Inflammatory macrophage treated with lipopolysaccharide for 4 hours (primary cell): Measurements from ENCODE around the gene SLC25A3.
"Not testable (repeated sequence)": the region's sequence is repeated elsewhere in the genome, so short reads cannot be mapped to it uniquely, and the experiment has no call there.

Source experiments
- DNase-seq: peaks from one replicate; pipeline ENCODE4 v3.0.0-alpha.2; 2020

The SLC25A3 gene

GRCh38 chr12:98595243-98595988 is 1.9 kb downstream of the SLC25A3 start:
- DNase-seq, result no peak

DNA sequence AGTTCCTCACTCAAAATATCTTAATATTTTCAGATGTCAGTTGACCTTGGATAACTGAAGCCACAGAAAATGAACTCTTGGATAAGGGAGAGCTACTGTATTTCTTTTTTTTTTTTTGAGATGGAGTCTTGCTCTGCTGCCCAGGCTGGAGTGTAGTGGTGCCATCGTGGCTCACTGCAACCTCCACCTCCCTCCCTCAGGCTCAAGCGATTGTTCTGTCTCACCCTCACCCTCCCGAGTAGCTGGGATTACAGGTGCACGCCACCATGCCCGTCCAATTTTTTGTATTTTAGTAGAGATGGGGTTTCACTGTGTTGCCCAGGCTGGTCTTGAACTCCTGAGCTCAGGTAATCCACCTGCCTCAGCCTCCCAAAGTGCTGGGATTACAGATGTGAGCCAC is 3.8 kb downstream of the SLC25A3 start:
- not testable (repeated sequence) for DNase-seq

- DNase-seq, result no peak
These were observed 8.4 kb downstream of the SLC25A3 start for GRCh38 chr12:98601924-98602323.

GRCh38 chr12:98606359-98606988 is 13.0 kb downstream of the SLC25A3 start:
- DNase-seq, result peak; percentile 32

- no peak for DNase-seq
These were observed 17.1 kb downstream of the SLC25A3 start for GRCh38 chr12:98610596-98610995.

- DNase-seq, result peak; percentile 44
These were observed 19.3 kb downstream of the SLC25A3 start for GRCh38 chr12:98612696-98613334.

DNA sequence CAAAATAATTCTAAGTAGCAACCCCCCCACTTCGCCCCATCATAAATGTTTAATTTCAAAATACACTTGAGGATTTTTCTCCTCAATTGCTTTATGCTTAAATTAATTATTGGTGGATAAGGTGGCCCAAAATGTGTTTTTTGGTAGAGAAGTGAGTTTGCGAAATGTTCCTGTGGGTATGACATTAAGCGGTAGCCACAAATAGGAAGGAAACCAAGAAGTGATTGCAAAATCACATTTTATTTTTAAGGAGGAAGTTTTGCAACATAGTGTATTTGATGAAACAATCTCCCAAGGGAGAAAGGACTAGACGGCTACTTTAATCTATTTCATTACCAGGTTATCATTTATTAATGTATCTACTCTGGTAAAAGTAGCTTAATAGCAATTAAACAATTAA is 25.5 kb downstream of the SLC25A3 start:
- DNase-seq, result peak; percentile 93

DNA sequence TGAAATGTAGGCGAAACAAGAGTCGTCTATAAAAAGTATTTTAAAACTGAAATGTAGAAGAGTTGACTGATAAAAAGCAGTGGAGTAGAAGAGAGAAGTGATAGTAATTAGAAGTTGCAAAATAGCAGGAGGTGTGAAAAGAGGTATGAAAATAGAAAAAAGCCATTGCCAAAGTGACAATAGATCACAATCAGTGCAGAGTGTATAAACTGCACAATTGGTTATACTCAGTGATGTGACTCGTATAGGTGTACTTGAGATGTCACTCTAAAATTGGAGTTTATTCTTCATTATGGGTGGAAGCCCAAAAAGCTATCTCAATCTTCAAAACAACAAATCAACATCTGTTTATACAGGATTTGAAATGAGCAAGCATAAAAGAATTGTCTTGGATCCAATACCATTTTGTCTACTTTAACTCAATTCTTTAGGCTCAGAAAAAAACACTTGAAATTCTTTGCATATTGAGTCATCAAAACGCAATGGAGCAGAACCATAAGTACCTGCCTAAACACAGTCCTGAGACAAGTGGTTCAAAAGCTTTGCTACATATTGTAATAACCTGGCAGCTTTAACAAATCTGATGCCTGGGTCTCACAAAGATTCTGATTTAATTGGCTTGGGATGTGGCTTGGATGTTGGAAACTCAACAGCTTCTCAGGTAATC is 42.3 kb downstream of the SLC25A3 start:
- no peak for DNase-seq

DNA sequence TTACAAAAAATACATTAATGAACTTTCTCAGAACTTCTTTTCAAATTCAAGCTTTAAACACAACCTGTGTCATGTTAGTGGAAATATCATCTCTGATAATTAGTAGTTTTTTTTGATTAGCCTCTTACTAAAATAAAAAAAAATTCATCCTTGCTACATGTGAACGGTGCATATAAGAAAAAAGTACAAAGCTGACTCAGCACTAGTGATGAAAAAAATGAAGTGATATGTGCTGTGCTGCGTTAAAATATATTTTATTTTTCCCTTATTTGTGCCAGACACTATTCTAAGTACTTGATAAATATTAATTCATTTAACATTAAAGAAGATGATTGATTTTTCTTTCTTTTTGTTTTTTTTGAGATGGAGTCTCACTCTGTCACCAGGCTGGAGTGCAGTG is 43.6 kb downstream of the SLC25A3 start:
- DNase-seq, result no peak

GRCh38 chr12:98638009-98638408 is 44.5 kb downstream of the SLC25A3 start:
- no peak for DNase-seq

DNA sequence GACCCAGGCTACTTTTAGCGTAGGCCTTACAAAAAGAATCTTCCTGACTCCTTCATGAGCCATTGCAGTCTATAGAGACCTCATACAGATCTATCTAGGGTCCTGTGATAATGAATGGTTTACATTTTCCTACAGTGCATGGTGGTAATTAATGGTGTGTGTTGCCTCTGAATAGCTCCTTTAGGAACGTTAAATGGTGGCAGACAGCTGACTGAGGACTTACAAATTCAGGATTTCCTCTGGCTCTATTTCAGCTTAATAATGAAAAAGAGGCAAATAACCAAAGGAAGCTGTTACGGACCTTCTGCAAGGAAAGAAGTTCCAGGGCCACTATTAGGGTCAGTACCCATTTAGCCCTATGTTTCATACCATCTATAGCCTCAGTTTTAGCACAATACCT is 46.0 kb downstream of the SLC25A3 start:
- no peak for DNase-seq

- DNase-seq, result not testable (repeated sequence)
These were observed 49.3 kb downstream of the SLC25A3 start for GRCh38 chr12:98642801-98643200.

DNA sequence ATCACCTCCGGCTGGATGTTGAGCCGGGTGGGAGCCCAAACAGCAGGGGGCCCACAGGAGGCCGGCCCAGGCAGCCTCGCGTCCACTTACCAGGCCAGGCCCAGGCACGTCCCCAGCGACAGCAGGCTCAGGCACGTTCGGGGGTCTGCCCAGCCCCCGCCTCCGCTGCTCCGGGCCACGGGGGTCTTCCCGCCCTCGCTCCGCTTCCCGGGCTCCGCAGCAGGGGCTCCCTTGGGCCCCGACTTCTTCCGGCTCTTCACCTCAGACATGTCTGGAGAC is 50.9 kb downstream of the SLC25A3 start:
- DNase-seq, result no peak

- DNase-seq, result peak; percentile 97
These were observed 51.5 kb downstream of the SLC25A3 start, which contains the start of the genes APAF1 and IKBIP for GRCh38 chr12:98644712-98645571. TSS of gene APAF1 (plus strand) at chr12:98645290. CDS start at chr12:98648360, 3,070 bp downstream. TSS of gene IKBIP (minus strand) at chr12:98644788. CDS start at chr12:98644701, 87 bp downstream.

DNA sequence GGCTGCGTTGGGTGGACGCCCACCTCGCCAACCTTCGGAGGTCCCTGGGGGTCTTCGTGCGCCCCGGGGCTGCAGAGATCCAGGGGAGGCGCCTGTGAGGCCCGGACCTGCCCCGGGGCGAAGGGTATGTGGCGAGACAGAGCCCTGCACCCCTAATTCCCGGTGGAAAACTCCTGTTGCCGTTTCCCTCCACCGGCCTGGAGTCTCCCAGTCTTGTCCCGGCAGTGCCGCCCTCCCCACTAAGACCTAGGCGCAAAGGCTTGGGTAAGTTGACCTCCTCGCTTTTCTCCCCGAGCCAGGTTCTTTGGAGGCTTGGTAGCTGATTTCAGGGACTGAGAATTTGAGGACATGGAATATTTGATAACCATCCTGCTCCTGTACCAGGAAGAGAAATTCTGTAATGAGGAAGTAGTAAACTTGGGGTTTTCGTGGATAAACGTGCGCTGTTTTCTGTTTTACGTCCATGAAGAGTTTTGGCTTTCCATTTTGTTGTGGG is 52.1 kb downstream of the SLC25A3 start:
- DNase-seq, result peak; percentile 51

- DNase-seq, result peak; percentile 52
These were observed 53.0 kb downstream of the SLC25A3 start for GRCh38 chr12:98646294-98647090.

DNA sequence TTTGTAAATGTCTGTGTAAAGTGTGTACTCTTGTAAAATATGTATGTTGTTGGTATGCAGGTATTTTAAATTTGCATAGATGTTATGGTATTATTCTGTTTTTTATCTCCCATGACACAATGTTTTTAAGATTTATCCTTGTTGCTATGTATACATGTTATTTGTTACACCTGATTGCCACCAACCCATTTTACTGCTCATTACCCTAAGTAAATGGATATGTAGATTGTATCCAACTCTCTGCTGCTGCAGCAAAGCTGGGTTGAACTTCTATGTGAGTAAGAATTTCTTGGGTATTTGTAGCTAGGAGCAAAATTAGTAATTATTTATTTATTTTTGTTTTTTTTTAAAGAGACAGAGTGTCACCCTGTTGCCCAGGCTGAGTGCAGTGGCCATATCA is 57.8 kb downstream of the SLC25A3 start:
- DNase-seq, result no peak

- DNase-seq, result peak; percentile 73
These were observed 60.5 kb downstream of the SLC25A3 start for GRCh38 chr12:98653866-98654493.
